Effector CD4-positive, alpha-beta T cell (primary cell): ENCODE data around the gene CTTNBP2.

Experiments used
- DNase-seq: peaks from one replicate; pipeline ENCODE4 v3.0.0-alpha.2; 2020

Gene CTTNBP2

DNA sequence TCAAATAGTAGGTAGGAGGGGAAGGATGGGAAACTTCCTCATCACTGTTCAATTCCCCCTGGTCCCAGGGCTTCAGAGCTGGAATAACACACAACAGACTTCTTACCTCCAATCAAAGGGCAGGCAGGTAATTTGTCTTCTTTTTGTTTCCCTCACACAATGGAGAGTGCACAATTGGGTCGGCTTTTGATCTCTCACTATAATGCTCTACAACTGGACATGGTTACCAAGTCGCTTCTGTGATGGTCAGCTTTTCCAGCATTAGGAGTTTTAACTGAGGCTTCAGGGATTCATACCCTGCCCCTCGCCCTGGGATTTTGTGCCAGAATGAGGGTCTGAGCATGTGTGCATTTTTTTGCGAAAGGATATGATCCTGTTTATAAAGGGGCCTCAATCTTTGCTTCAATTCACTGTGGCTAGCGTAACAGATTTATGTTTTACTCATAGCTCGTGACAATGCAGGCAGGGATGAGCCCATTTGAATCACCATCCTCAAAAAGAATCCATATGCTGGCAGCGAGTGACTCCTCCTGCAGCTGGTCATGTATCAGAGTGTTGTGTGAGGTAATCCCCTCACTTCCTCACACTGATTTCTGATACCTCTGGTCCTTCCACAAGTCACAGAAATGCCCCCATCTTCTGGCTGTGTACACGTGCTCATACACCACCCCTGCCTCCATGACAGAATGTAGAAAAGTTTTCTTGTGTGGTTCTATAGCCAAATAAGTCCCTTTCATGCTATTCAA is 189.6 kb downstream of the CTTNBP2 start:
- DNase-seq, result no peak

DNA sequence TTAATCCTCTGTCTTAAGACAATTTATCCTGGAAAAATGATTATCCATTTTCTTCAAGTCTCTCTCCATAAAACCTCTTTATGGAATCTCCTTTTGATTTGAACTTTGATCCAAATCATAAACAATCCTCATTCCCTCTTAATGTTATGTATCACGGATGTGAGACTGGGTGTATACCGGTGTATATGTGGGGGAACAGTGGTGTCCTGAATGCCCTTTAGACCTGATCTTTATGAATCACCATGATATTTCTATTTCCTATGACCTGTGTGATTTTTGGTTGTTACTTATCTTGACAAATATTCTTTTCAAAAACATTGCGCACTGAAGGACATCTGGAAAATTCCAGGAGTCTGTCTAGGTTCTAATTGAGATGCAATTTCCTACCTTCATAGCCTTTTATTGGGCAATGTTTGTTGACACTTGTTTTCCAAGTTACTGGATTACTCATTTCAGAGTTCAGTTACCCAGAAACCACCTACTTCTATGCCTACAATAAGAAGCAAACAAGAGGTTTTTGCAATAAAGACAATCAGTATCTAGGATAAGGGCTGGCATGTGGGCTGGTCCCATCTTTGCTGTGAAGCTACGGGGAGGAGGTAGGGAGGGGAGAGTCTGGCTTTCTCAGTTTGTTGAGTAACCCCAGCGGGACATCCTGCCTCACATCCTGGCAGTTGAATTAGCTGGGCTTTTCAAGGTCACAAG is 190.4 kb downstream of the CTTNBP2 start:
- no peak for DNase-seq

- DNase-seq, result no peak
Observed at GRCh38 chr7:117679120-117679519, 194.1 kb downstream of the CTTNBP2 start.

GRCh38 chr7:117675497-117676435 is 197.5 kb downstream of the CTTNBP2 start:
- no peak for DNase-seq

GRCh38 chr7:117674617-117675016 is 198.6 kb downstream of the CTTNBP2 start:
- no peak for DNase-seq

DNA sequence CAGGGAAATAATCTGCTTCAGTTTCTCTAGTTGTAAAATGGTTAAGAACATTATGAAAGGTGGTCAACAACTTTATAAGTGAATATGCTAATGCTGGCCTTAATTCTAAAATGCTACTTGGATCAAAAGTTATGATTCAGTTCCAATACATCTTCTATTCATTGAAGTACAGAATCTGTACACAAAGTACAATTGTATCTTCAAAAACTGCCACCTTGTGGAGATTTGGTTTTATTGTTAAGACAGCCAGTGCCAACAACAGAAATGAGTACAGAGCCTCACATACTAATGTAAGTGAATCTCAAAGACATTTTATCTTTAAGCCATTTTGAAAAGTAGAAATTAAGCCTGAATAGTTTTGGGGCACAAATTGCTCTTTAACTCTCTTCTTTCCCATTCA is 199.4 kb downstream of the CTTNBP2 start:
- DNase-seq, result no peak

DNA sequence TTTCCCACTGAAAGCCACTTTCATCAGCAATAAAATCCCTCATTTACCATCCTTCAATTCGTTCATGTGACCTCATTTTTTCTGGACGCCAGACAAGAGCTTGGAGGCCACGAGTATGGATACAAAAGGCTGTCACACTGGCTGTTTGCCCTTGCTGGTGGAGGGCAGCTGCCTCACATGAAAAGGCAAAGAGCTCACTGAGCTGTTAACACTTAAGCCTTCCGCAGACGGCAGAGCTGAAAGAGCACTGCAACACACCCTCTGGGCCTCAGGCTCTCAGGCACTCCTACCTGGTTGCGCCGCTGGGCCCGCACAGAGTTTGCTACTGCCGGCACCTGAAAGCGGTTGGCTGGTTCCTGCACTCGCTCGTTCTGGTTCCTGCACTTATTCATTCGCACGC is 199.9 kb downstream of the CTTNBP2 start:
- DNase-seq, result no peak

GRCh38 chr7:117672453-117672852 is 200.8 kb downstream of the CTTNBP2 start:
- DNase-seq, result no peak

GRCh38 chr7:117669818-117670217 is 203.4 kb downstream of the CTTNBP2 start:
- DNase-seq, result no peak

- no peak for DNase-seq
Observed at GRCh38 chr7:117667456-117667855, 205.8 kb downstream of the CTTNBP2 start.

- no peak for DNase-seq
Observed at GRCh38 chr7:117666689-117667088, 206.6 kb downstream of the CTTNBP2 start.

DNA sequence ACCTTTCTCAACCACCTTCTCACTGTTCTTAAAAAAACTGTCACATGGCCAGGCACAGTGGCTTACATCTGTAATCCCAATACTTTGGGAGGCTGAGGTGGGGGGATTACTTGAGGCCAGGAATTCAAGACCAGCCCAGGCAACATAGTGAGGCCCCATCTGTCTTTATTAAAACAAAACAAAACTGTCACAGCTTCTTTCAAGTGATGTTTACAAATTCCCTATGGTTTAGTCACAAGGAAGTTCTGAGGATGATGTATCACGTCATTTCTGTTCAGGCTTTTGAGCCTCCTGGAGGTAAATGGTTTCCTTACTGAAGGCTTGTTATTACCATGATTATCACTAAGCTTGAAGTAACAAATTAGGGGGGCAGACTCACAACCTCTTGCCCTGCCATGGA is 207.2 kb downstream of the CTTNBP2 start:
- DNase-seq, result no peak

DNA sequence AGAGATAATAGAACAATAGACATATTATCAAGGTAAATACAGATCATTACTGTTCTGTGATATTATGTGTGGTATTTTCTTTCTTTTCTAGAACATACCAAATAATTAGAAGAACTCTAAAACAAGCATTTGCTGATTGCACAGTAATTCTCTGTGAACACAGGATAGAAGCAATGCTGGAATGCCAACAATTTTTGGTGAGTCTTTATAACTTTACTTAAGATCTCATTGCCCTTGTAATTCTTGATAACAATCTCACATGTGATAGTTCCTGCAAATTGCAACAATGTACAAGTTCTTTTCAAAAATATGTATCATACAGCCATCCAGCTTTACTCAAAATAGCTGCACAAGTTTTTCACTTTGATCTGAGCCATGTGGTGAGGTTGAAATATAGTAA is 207.9 kb downstream of the CTTNBP2 start:
- DNase-seq, result no peak

GRCh38 chr7:117664047-117664446 is 209.2 kb downstream of the CTTNBP2 start:
- DNase-seq, result no peak

GRCh38 chr7:117661328-117661727 is 211.9 kb downstream of the CTTNBP2 start:
- DNase-seq, result no peak
